WTC11 (cell line): ENCODE data around the gene VSX1. TPM values are rescaled to one million over a fixed set of nuclear protein-coding genes. Genes with fewer than 3 reads are reported as not detected.

Experiments used
- ATAC-seq: fragments of 200-7000 bp; cut with Tn5 transposase; 2 replicates; pipeline ENCODE4 v1.10.0; 2021; ENCODE audit warnings: mild to moderate bottlenecking, moderate library complexity
- CTCF ChIA-PET: fragments of 300-600 bp; sonication (Branson Sonifier 250); formaldehyde crosslinking; loops from one replicate; lab custom pipeline; 2021; ENCODE audit warnings: antibody characterized with exemption; lab: Charles Lee
- POLR2A ChIA-PET: fragments of 350-600 bp; sonication (Branson Sonifier 250); formaldehyde crosslinking; loops from one replicate; lab custom pipeline; 2021; ENCODE audit warnings: antibody characterized with exemption; lab: Charles Lee
- DNase-seq: peaks from one replicate; pipeline ENCODE4 v3.0.0; 2021; ENCODE audit warnings: low spot score
- H3K27ac Mint-ChIP-seq: 2 replicates; pipeline ENCODE4 v1.8.0; 2021; ENCODE audit warnings: mixed read lengths
- H3K27me3 Mint-ChIP-seq: 2 replicates; pipeline ENCODE4 v1.8.0; 2021; ENCODE audit warnings: low read depth, mild to moderate bottlenecking, moderate library complexity, mixed read lengths
- H3K36me3 Mint-ChIP-seq: 2 replicates; pipeline ENCODE4 v1.8.0; 2021; ENCODE audit warnings: mixed read lengths
- H3K4me1 Mint-ChIP-seq: 2 replicates; pipeline ENCODE4 v1.8.0; 2022; ENCODE audit warnings: mixed read lengths
- H3K4me3 Mint-ChIP-seq: 2 replicates; pipeline ENCODE4 v1.8.0; 2021; ENCODE audit warnings: mild to moderate bottlenecking, moderate library complexity, mixed read lengths
- H3K9me3 Mint-ChIP-seq: 2 replicates; pipeline ENCODE4 v1.8.0; 2021; ENCODE audit warnings: mixed read lengths
- CREB1 ChIP-seq: sonication (generic); formaldehyde crosslinking; IDR thresholded peaks from 2 replicates; pipeline ENCODE4 v1.8.0; 2023; ENCODE audit warnings: mild to moderate bottlenecking, missing genetic modification reagents
- FOXP1 ChIP-seq: sonication (generic); formaldehyde crosslinking; IDR thresholded peaks from 2 replicates; pipeline ENCODE4 v1.8.0; 2022; ENCODE audit warnings: missing genetic modification reagents, mild to moderate bottlenecking, moderate library complexity, borderline replicate concordance
- OVOL2 ChIP-seq: fragments of 250-450 bp; sonication (Bioruptor Pico); IDR thresholded peaks from 2 replicates; pipeline ENCODE4 v1.9.0; 2021; ENCODE audit warnings: mild to moderate bottlenecking, borderline replicate concordance
- ZBTB21 ChIP-seq: sonication (generic); formaldehyde crosslinking; IDR thresholded peaks from 2 replicates; pipeline ENCODE4 v1.8.1; 2023; ENCODE audit warnings: mild to moderate bottlenecking, missing genetic modification reagents, borderline replicate concordance
- ZMAT4 ChIP-seq: fragments of 250-450 bp; sonication (Bioruptor Pico); IDR thresholded peaks from 2 replicates; pipeline ENCODE4 v1.9.0; 2021; ENCODE audit warnings: mild to moderate bottlenecking
- ZNF232 ChIP-seq: sonication (generic); formaldehyde crosslinking; IDR thresholded peaks from 2 replicates; pipeline ENCODE4 v1.8.0; 2022; ENCODE audit warnings: mild to moderate bottlenecking, missing genetic modification reagents
- ZNF263 ChIP-seq: sonication (generic); formaldehyde crosslinking; IDR thresholded peaks from 2 replicates; pipeline ENCODE4 v1.8.1; 2022; ENCODE audit warnings: low read depth, mild to moderate bottlenecking, moderate library complexity, missing genetic modification reagents
- total RNA-seq: library from RNA; stranded (reverse); gene quantifications from 3 replicates; pipeline ENCODE4 v1.2.3, GENCODE V29; 2021
- TF ChIP-seq, protein P1 (sequence below): fragments of 250-450 bp; sonication (Bioruptor Pico); IDR thresholded peaks from 2 replicates; pipeline ENCODE4 v1.9.0; 2021; ENCODE audit warnings: mild to moderate bottlenecking, borderline replicate concordance
- TF ChIP-seq, protein P2 (sequence below): sonication (generic); formaldehyde crosslinking; IDR thresholded peaks from 2 replicates; pipeline ENCODE4 v1.8.1; 2023; ENCODE audit warnings: mild to moderate bottlenecking, missing genetic modification reagents
- TF ChIP-seq, protein P3 (sequence below): sonication (generic); formaldehyde crosslinking; IDR thresholded peaks from 2 replicates; pipeline ENCODE4 v1.8.1; 2023; ENCODE audit warnings: mild to moderate bottlenecking, moderate library complexity, missing genetic modification reagents

The VSX1 gene
- total RNA-seq, 1 experiment from 2014 or later, result not detected

- DNase-seq (peak; percentile 7), ATAC-seq (no peak)
- CTCF ChIA-PET, result interaction anchor here (0.9 to 2.0 kb wide), 3 partner anchors 27 to 66 kb away, joined by 5 to 7 read pairs (median 6); no protein-coding TSS in a partner anchor
- no peak overlapping the region for H3K27ac Mint-ChIP-seq
- H3K27me3 Mint-ChIP-seq, result peaks cover 69% of the 10 kb centered on the region
- POLR2A ChIA-PET, result no interaction called here
- H3K36me3 Mint-ChIP-seq, result no peaks in the 10 kb centered on the region
- H3K4me3 Mint-ChIP-seq, result no peak overlapping the region
- H3K9me3 Mint-ChIP-seq, result no peaks in the 10 kb centered on the region
- TF ChIP-seq ZNF263 (CRISPR knock-in tag), result no peak
- TF ChIP-seq, protein P1, sequence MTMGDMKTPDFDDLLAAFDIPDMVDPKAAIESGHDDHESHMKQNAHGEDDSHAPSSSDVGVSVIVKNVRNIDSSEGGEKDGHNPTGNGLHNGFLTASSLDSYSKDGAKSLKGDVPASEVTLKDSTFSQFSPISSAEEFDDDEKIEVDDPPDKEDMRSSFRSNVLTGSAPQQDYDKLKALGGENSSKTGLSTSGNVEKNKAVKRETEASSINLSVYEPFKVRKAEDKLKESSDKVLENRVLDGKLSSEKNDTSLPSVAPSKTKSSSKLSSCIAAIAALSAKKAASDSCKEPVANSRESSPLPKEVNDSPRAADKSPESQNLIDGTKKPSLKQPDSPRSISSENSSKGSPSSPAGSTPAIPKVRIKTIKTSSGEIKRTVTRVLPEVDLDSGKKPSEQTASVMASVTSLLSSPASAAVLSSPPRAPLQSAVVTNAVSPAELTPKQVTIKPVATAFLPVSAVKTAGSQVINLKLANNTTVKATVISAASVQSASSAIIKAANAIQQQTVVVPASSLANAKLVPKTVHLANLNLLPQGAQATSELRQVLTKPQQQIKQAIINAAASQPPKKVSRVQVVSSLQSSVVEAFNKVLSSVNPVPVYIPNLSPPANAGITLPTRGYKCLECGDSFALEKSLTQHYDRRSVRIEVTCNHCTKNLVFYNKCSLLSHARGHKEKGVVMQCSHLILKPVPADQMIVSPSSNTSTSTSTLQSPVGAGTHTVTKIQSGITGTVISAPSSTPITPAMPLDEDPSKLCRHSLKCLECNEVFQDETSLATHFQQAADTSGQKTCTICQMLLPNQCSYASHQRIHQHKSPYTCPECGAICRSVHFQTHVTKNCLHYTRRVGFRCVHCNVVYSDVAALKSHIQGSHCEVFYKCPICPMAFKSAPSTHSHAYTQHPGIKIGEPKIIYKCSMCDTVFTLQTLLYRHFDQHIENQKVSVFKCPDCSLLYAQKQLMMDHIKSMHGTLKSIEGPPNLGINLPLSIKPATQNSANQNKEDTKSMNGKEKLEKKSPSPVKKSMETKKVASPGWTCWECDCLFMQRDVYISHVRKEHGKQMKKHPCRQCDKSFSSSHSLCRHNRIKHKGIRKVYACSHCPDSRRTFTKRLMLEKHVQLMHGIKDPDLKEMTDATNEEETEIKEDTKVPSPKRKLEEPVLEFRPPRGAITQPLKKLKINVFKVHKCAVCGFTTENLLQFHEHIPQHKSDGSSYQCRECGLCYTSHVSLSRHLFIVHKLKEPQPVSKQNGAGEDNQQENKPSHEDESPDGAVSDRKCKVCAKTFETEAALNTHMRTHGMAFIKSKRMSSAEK, result no peak
- H3K4me1 Mint-ChIP-seq, result peaks cover 6% of the 10 kb centered on the region; the same call in 1 of the 2 replicates
These were observed 22.0 kb downstream of the VSX1 start for GRCh38 chr20:25059866-25060465.

GRCh38 chr20:25058847-25059810 is 22.8 kb downstream of the VSX1 start:
- Mint-ChIP-seq H3K4me1 (peaks cover 6% of the 10 kb centered on the region; the same call in 1 of the 2 replicates), H3K27me3 (peaks cover 76% of the 10 kb centered on the region), H3K36me3 (no peaks in the 10 kb centered on the region), H3K27ac (no peak overlapping the region), H3K9me3 (no peaks in the 10 kb centered on the region), H3K4me3 (peak overlapping the region; percentile 64)
- CTCF ChIA-PET, result interaction anchor here (0.9 to 2.0 kb wide), 3 partner anchors 26 to 65 kb away, joined by 5 to 7 read pairs (median 6); no protein-coding TSS in a partner anchor
- POLR2A ChIA-PET, result no interaction called here
- TF ChIP-seq ZNF232, result no peak
- no peak for TF ChIP-seq FOXP1 (CRISPR knock-in tag)
- TF ChIP-seq, protein P2, sequence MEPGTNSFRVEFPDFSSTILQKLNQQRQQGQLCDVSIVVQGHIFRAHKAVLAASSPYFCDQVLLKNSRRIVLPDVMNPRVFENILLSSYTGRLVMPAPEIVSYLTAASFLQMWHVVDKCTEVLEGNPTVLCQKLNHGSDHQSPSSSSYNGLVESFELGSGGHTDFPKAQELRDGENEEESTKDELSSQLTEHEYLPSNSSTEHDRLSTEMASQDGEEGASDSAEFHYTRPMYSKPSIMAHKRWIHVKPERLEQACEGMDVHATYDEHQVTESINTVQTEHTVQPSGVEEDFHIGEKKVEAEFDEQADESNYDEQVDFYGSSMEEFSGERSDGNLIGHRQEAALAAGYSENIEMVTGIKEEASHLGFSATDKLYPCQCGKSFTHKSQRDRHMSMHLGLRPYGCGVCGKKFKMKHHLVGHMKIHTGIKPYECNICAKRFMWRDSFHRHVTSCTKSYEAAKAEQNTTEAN (CRISPR knock-in tag), result no peak
- TF ChIP-seq ZBTB21, result no peak
- TF ChIP-seq ZMAT4 (CRISPR knock-in tag), result no peak
- TF ChIP-seq, protein P3, sequence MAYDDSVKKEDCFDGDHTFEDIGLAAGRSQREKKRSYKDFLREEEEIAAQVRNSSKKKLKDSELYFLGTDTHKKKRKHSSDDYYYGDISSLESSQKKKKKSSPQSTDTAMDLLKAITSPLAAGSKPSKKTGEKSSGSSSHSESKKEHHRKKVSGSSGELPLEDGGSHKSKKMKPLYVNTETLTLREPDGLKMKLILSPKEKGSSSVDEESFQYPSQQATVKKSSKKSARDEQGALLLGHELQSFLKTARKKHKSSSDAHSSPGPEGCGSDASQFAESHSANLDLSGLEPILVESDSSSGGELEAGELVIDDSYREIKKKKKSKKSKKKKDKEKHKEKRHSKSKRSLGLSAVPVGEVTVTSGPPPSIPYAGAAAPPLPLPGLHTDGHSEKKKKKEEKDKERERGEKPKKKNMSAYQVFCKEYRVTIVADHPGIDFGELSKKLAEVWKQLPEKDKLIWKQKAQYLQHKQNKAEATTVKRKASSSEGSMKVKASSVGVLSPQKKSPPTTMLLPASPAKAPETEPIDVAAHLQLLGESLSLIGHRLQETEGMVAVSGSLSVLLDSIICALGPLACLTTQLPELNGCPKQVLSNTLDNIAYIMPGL (CRISPR knock-in tag), result no peak
- TF ChIP-seq CREB1, result no peak
- no peak for TF ChIP-seq OVOL2 (CRISPR knock-in tag)
- peak; percentile 12; the same call in 1 of the 2 replicates for ATAC-seq
- no peak for DNase-seq
